Activated CD8-positive, alpha-beta memory T cell treated with anti-CD3 and anti-CD28 coated beads, Interleukin-2, amount 50 U/mL, for 24 hours (primary cell): ENCODE measurements around the gene TMEM86B.
A peak's percentile ranks its signal among the peaks of the same experiment; 100 is the strongest.

Experiments used
- DNase-seq: peaks from one replicate; pipeline ENCODE4 v3.0.0-alpha.2; 2020; ENCODE audit errors: extremely low read depth

Gene TMEM86B

DNA sequence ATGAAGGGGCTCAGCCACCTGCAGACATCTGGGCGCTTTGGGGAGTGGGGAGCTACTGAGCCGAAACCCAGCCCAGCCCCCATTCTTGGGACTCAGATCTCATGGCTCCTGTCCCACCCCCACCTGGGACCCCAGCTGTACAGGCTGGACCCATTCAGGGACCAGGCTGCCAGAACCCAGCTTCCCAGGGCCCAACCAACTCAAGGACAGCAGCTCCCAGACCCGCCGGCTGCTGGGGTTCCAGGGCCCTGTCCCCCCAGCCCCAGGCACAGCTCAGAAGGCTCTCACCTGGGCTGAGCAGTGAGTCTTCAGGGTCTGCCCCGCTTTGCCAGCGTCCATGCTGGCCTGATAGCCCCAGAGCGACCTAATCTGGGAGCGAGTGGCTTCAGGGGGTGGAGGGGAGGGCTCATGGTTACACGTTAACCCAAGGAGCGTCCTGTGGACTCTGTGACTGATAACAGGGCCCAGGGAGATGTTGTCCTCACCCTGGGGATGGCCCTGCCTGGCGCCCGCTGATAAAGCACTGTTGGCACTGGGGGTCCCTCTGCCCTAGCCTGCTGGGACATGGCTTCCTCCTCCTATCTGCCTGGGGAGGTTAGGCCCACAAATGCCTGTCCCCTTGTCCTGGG lies at the start of gene TMEM86B:
TSS of gene TMEM86B (minus strand) at position 361 of the 629 bp plus-strand sequence. CDS start at position 339, 22 bp downstream.
- DNase-seq = no peak

DNA sequence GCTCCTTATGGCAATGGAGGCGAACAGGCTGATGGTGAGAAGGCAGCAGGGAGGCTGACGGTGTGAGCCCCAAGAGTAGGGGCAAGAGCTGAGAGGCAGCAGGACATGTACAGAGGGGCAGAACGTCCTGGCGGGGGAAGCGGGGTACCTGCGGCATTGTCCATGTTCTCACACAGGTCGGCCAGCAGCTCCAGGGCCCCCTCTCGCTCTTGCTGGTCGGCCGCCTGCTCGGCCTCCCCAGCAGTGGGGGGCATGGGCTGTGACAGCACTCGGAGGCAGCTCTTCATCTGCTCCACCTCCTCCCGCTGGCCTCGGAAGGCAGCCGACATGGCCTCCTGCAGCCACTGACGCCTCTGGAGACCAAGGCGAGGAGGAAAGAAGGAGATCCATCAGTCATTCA lies 48.9 kb upstream of the TMEM86B start:
- DNase-seq = no peak

- DNase-seq = no peak
Observed at GRCh38 chr19:55276720-55277430, 48.3 kb upstream of the TMEM86B start.

- no peak for DNase-seq
Observed at GRCh38 chr19:55275851-55276719, 47.5 kb upstream of the TMEM86B start.

DNA sequence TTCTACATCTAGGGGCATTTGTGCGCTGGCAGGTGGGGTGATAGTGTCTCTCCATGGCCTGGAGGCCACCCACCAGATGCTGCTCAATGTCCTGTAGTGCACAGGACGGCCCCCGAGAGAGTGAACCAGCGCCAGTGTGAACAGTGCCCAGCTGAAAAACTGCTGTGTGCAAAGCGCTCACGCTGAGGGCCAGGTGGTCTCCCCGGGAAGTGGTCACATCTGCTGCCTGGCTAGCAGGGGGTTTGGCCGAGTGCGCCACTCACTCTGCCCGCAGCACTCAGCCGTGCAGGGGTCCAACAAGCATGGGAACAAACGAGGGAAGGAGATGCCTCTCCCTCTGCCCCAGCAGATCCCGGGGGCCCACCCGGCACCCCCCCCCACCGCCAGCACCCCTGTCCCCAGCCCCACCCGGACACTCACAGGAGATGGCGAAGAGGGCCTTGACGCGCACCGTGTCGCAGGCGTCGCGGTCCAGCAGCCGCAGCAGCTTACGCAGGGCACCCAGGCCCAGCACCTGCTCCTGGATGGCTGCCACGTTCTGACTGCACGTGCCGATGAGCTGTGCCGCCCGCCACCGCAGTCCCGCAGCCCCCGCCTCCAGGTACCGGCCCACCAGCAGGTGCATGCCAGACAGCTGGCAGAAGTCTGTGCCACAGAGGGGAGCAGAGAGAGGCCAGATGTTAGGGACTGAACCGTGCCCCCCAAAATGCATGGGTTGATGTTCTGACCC lies 45.6 kb upstream of the TMEM86B start:
- DNase-seq = no peak

DNA sequence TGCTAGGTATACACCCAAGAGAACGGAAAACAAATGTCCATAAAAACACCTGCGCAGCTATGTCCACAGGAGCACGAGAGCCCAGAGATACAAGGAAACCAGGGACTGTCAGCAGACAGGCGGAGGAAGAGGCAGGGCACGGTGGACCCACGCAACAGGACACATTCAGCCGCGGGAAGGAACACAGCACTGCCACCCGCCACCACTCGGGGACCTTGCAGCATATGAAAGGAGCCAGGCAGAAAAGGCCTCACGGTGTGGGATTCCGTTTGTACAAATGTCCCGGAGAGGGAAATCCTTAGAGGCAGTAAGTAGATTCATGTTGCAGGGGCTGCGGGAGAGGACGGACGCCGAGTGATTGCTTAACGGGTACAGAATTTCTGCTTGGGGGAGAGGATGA lies 43.6 kb upstream of the TMEM86B start:
- no peak for DNase-seq

GRCh38 chr19:55270172-55270942 lies 41.8 kb upstream of the TMEM86B start:
- no peak for DNase-seq

GRCh38 chr19:55269299-55269698 lies 40.7 kb upstream of the TMEM86B start:
- DNase-seq = no peak

DNA sequence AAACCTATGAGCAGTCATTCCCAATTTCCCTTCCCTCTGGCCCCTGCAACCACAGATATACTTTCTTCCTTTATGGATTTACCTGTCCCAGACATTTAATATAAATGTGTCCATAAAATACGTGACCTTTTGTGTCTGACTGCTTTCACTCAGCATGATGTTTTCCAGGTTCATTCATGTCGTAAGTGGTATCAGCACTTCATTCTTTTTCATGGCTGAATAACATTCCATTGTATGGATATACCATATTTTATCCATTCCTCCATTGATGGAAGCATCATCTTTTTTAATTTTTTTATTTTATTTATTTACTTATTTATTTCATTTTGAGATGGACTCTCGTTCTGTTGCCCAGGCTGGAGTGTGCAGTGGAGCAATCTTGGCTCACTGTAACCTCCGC lies 38.3 kb upstream of the TMEM86B start:
- no peak for DNase-seq

DNA sequence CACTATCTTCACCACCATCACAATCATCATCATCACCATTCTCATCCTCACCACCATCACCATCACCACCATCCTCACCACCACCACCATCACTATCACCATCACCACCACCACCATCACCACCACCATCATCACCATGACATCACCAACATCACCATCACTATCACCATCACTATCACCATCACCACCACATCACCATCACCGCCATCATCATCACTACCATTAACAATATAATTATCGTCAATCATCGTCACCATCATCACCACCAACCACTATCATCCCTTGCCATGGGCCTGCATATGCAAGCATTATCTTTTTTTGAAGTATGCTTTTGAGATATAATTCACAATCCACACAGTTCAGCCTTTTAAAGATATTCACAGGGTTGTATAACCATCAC lies 37.8 kb upstream of the TMEM86B start:
- no peak for DNase-seq

DNA sequence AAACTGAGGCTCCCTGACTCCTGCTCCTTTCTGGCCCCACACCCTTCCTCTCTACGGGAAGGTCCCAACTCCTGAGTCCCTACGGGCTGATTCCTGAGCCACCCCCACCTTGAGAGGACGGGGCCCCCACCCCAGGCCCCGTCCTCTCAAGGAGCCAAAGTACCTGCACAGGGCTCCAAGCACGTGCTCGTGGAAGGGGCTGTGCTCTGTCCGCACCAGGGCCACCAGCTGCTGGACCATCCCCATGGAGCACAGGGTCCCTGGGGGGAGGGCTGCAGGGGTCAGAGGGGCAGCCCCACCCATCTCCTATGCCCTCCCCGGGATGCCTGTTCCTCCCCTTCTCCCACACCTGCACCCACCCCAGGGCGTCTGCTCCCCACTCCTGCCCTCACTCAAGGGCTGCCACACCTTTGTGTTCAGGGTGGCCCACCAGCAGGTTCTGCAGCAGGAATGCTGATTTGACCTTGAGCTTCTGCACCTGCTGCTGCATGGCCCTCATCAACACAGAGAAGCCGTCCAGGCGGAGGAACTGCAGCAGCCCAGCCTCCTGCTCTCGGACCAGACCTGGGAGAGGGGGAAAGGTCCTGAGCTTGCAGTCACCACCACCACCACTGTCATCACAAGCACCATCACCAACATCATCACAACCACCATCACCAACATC lies 37.3 kb upstream of the TMEM86B start:
- DNase-seq = no peak

DNA sequence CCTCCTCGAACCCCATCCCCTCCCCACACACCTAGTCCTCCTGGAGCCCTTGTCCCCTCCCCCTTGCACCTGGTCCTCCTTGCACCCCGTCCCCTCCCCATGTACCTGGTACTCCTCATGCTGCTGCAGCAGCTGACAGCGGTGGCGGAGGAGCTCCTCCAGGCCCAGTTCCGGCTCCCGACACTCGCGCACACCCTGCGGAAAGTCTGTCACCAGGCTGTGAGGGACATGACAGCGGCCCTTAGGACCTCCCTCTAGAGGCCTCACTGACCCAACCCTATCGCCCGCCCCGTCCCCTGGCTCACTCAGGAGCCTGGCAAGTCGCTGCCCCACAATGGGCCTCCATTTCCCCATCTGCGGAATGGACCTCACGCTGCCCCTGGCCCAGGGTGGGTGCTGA lies 36.6 kb upstream of the TMEM86B start:
- no peak for DNase-seq

DNA sequence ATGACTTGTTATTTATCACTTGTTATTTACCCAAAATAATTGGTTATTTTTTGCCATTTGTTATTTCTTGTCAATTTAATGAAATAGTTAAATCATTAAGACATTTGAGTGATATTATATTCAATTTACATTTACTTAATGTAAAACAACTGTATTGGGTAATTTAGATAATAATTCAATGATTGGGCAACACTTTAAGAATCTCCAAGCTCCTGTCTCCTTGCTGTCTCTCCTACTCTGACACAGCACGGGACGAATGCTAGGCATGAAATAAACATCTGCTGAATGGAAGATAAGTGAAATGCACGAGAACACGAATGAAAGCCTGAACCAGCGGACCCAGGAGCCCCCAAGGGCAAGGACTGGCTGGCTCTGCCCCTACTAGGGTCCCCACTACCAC lies 36.0 kb upstream of the TMEM86B start:
- DNase-seq = no peak

DNA sequence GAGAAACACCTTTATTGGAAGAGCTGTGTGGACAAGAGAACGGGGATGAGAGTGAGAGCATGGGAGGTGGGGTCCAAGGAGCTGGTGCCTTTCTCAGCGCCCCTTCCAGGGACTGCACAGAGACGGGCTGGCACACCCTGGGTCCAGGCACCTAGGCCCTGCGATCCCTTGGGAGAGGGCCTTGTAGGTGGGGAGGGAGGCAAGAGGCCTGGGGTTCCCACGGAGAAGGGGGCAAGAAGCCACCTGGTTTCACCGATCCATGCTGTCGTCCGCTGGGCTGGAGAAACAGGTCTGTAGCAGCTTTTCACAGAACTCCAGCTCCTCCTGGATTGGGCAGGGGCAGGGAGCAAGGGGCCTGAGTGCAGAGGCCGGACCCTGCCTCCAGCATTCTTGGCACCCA lies 33.8 kb upstream of the TMEM86B start:
- DNase-seq = no peak

DNA sequence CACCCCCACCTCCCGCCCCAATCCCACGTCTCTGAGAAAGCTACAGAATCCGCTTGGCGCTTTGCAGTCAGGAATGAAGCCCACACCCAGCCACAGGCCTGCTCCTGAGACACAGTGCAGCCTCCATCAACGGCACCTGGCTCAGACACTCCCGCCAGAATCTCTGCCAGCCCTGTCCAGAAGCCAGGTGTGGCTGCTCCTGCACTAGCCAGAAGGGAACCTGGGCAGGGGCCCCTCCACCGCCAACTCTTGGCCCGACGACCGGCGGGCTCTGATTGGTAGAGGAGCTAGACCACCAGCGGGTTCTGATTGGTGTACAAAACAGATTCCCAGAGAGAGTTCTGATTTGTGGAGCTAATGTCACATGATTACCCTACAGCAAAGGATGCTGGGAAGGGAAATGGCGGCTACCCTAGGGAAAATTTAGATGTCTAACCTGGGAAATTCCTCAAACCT lies 33.1 kb upstream of the TMEM86B start:
- no peak for DNase-seq

DNA sequence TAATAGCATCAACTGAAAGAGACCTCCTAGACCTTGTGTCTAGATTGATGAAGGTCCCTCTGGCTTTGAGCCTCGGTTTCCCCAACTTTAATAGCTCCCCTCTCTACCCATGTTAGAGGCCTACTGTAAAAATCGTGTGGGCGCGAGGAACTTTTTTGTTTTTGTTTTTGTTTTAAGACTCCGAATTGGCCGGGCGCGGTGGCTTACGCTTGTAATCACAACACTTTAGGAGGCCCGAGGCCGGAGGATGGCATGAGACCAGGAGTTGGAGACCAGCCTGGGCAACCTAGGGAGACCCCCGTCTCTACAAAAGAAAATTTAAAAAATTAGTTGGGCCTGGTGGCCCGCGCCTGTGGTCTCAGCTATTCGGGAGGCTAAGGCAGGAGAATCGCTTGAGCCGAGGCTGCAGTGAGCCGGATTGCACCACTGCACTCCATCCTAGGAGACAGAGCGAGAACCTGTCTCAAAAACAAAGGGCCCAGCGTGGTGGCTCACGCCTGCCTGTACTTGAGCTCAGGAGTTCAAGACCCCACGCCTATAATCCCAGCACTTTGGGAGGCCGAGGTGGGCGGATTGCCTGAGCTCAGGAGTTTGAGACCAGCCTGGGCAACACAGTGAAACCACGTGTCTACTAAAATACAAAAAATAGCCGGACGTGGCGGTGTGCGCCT lies 31.1 kb upstream of the TMEM86B start:
- no peak for DNase-seq

- DNase-seq = peak; percentile 88
Observed at GRCh38 chr19:55258828-55259539, 30.4 kb upstream of the TMEM86B start, which contains the start of gene PPP6R1. PPP6R1 (minus strand) TSS chr19:55259017; CDS start chr19:55247103, 11,914 bp downstream.

DNA sequence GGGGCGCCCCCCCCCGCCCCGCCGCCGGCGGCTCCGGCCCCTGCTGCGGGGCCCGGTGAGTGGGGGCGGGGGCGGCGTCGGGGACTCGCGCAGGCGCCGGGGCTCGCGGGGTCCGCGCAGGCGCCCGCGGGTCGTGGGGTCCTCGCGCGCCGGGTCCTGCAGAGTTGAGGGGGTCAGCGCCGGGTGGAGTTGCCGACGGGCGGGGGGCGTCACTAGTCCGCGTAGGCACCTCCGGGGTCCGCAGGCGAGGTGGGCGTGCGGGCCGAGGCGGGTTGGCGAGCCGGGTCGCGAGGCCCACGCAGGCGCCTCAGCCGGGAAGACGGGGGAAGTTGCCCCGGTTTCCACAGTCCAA lies 29.9 kb upstream of the TMEM86B start:
- no peak for DNase-seq
